ENCODE measurements around the gene RSF1. TPM values are rescaled to one million over a fixed set of nuclear protein-coding genes. Genes with fewer than 3 reads are reported as not detected.

RSF1 gene
- total RNA-seq, 4 donors from 2014 or later, result 42.2 to 60.7 (median 46.6) TPM

DNA sequence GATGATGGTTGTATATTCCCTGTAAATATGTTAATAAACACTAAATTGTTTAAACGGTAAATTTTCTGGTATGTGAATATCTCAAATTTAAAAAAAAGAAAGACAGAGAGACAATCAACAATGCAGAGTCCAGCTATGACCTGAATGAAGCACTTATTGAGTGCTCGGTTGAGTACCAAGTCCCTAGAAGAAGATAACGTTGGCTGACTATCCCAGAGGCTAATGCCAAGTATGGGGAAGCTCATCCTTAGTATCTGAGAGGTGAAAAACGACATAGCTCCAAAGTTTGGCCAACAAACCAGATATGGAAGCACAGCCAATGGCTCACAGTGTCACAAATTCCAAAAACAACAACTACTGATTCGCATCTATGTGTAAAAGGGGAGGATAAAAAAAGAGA, 71.3 kb downstream of the RSF1 start:
- TF ChIP-seq, protein P1, sequence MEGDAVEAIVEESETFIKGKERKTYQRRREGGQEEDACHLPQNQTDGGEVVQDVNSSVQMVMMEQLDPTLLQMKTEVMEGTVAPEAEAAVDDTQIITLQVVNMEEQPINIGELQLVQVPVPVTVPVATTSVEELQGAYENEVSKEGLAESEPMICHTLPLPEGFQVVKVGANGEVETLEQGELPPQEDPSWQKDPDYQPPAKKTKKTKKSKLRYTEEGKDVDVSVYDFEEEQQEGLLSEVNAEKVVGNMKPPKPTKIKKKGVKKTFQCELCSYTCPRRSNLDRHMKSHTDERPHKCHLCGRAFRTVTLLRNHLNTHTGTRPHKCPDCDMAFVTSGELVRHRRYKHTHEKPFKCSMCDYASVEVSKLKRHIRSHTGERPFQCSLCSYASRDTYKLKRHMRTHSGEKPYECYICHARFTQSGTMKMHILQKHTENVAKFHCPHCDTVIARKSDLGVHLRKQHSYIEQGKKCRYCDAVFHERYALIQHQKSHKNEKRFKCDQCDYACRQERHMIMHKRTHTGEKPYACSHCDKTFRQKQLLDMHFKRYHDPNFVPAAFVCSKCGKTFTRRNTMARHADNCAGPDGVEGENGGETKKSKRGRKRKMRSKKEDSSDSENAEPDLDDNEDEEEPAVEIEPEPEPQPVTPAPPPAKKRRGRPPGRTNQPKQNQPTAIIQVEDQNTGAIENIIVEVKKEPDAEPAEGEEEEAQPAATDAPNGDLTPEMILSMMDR (IDR thresholded peaks at IDR 0.05), result no peak
- no peak for ATAC-seq (ENCODE audit: low FRiP score)
- DNase-seq (ENCODE audit: low spot score), result no peak

DNA sequence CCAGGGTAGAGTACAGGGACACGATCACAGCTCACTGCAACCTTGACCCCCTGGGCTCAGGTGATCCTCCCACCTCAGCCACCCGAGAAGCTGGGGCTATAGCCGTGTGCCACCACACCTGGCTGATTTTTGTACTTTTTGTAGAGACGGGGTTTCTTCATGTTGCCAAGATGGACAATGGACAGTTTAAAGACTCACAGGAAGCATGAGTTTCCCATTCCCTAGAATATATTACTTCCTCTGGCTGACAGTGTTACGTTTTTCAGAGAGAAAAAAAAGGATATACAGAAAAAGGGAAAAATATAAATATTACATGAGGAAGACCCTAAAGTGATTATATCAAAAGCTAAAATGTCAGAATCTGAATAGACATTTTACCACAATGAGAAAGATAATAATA, 72.3 kb downstream of the RSF1 start:
- no peak for ATAC-seq (ENCODE audit: low FRiP score)
- no peak for DNase-seq (ENCODE audit: low spot score)
- TF ChIP-seq, protein P1 (IDR thresholded peaks at IDR 0.05), result no peak

DNA sequence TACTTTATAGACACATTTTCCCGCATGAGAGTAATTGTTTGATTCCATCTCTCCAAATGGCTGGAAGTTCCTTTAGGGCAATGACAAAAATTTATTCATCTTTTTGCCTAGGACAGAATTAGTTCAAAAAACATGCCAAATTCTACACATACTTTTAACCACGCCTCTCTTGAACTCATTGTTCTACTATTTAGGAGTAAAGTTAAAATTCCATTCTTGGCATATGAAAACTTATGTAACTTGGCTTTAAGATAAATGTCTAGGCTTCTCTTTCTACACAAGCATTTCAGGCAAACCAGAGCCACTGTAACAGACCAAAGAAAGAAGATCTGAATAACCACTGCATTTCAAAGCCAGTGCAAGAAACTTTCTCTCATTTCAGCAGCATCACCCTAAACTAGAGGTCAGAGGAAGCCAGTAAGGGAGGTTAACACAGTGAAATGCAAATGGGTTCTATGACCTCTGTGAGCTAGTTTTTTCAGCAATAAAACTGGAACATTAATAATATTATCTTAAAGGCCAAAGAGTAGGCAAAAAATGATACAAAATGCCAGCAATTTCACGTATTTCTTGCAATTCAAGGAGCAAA, 73.0 kb downstream of the RSF1 start:
- TF ChIP-seq, protein P1 (IDR thresholded peaks at IDR 0.05), result no peak
- ATAC-seq (ENCODE audit: low FRiP score) (no peak), DNase-seq (ENCODE audit: low spot score) (no peak)

DNA sequence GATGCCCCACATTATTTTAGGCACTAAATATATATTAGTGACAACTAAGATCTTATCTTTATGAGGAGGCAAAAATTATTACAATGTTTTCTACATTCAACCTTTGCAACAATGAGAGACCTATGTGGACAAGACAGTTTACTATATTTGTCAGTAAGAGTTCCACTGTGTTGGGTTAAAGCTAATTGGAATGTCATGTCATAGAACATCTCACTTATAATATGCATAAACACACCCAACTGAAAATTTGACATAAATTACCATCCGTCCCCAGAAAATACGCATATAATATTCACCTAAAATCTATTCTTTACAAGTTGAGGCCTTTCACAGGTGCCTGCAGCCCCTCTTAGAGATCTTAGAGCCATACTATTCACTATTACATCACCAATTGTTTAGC, 84.0 kb downstream of the RSF1 start:
- no peak for DNase-seq (ENCODE audit: low spot score)
- TF ChIP-seq, protein P1 (IDR thresholded peaks at IDR 0.05), result no peak
- ATAC-seq (ENCODE audit: low FRiP score), result no peak

DNA sequence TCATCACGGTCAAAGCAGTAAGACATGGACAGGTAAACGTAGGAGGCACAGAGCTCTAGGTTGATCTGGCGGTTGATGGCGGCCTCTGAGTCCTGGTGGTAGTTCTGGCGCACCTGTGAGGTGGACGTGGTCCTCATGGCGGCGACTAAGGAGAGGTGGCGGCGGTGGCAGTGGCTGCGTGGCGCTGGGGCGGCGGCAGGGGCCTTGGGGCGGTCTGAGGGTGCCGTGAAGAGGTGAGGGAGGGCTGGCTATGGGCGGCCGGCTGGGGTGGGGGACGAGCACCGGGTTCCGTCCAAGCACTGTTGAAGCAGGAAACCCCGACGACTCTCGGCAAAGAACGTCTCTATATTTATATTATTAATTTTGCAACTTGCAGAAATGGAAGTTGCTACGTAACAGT, 85.6 kb downstream of the RSF1 start:
- DNase-seq (ENCODE audit: low spot score) (no peak), ATAC-seq (ENCODE audit: low FRiP score) (no peak)
- TF ChIP-seq, protein P1 (IDR thresholded peaks at IDR 0.05), result no peak

DNA sequence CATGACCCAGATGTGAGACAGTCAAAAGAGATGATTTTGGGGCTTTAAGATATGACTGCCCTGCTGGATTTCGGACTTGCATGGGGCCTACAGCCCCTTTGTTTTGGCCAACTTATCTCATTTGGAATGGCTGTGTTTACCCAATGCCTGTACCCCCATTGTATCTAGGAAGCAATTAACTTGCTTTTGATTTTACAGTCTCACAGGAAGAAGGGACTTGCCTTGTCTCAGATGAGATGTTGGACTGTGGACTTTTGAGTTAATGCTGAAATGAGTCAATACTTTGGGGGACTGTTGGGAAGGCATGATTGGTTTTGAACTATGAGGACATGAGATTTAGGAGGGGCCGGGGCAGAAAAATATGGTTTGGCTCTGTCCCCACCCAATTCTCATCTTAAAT, 88.4 kb downstream of the RSF1 start:
- TF ChIP-seq, protein P1 (IDR thresholded peaks at IDR 0.05), result no peak
- DNase-seq (ENCODE audit: low spot score), result no peak
- ATAC-seq (ENCODE audit: low FRiP score), result no peak

DNA sequence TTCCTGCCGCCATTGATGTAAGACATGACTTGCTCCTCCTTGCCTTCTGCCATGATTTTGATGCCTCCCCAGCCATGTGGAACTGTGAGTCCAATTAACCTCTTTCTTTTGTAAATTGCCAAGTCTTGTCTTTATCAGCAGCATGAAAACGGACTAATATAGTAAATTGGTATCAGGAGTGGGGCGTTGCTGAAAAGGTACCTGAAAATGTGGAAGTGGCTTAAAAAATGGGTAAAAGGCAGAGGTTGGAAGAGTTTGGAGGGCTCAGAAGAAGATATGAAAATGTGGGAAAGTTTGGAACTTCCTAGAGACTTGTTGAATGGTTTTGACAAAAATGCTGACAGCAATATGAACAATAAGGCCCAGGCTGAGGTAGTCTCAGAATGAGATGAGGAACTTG, 89.7 kb downstream of the RSF1 start:
- TF ChIP-seq, protein P1 (IDR thresholded peaks at IDR 0.05), result no peak
- DNase-seq (ENCODE audit: low spot score), result no peak
- no peak for ATAC-seq (ENCODE audit: low FRiP score)
